ENCODE measurements around the gene SMARCC2. TPM values are rescaled to one million over a fixed set of nuclear protein-coding genes. Genes with fewer than 3 reads are reported as not detected.
"Not testable (repeated sequence)": the region's sequence is repeated elsewhere in the genome, so short reads cannot be mapped to it uniquely, and the experiment has no call there.

SMARCC2 gene
- total and polyA plus RNA-seq, 2 of the 13 experiments (the other 11 are each of a cell fraction or from before 2014, with no cell fraction given): 21.3 to 24.1 TPM

DNA sequence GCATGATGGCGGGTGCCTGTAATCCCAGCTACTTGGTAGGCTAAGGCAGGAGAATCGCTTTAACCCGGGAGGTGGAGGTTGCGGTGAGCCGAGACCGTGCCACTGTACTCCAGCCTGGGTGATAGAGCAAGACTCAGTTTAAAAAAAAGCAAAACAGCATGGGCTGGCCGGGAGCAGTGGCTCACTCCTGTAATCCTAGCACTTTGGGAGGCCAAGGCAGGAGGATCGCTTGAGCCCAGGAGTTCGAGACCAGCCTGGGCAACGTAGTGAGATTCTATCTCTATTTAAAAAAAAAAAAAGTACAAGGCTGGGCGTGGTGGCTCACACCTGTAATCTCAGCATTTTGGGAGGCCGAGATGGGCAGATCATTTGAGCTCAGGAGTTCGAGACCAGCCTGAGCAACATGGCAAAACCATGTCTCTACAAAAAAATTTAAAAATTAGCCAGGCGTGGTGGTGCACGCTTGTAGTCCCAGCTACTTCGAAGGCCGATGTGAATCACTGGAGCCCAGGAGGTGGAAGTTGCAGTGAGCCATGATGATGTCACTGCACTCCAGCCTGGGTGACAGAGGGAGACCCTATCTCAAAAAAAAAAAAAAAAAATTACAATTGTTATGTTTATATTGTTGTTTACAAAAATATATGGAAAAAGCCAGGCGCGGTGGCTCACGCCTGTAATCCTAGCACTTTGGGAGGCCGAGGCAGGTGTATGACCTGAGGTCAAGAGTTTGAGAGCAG is 32.7 kb downstream of the SMARCC2 start:
- not testable (repeated sequence) for BruUV-seq (replicated peaks); H3K27me3 ChIP-seq (ENCODE audit: control insufficient read depth in 1 of 2, insufficient read depth in 2 of 2, low read length in 2 of 2); ATAC-seq; H3K9ac ChIP-seq (ENCODE audit: insufficient read depth, low read depth, low read length); H2AFZ ChIP-seq (ENCODE audit: low read length); H3K9me3 ChIP-seq (ENCODE audit: low read length); DNase-seq (ENCODE audit: low spot score); FAIRE-seq
- ChIA-PET CTCF (ENCODE audit: low intra/inter-chr PET ratio, low total read pairs) (interaction anchor here (1.8 kb wide), 1 partner anchor 31 kb away, joined by 7 read pairs; no protein-coding TSS in a partner anchor), POLR2A (interaction anchor here (0.7 to 1.3 kb wide), 3 partner anchors 28 to 260 kb away, joined by 3 read pairs; partner anchors contain the start of genes ESYT1 and PA2G4)
- in situ Hi-C loops (cut with HindIII; ENCODE audit: extremely low pct_ligation_motif_present, low pct_unique_long_range_greater_than_20kb) (loop anchor here (5.0 kb wide), 1 partner anchor 34 kb away; no protein-coding TSS in a partner anchor), intact Hi-C loops (cut with micrococcal nuclease; ENCODE audit: unreplicated experiment) (loop anchor here (5.0 kb wide), 1 partner anchor 36 kb away; no protein-coding TSS in a partner anchor)
- H3K27ac ChIP-seq (ENCODE audit: extremely low read length, insufficient read depth, low read length): peak overlapping the region; percentile 87
- peaks cover 14 to 23% of the 10 kb centered on the region in 2 experiments for H3K36me3 ChIP-seq (replicated peaks in 1 of 2; ENCODE audit: control insufficient read depth in 1 of 2, insufficient read depth in 2 of 2, low read length in 2 of 2)
- H3K4me1 ChIP-seq (ENCODE audit: insufficient read depth, low read length): peaks cover 65% of the 10 kb centered on the region
- H3K79me2 ChIP-seq (ENCODE audit: insufficient read depth, low read length): peaks cover 38% of the 10 kb centered on the region
- peak overlapping the region; percentile 71 for H3K4me2 ChIP-seq (ENCODE audit: low read depth, low read length)
- WGBS (ENCODE audit: low lambda C conversion rate): 97% methylated on average over 21 of the region's 21 CpGs
- peak overlapping the region in 1 of 3 experiments; percentile 65; a peak in 1 of 6 replicates for H3K4me3 ChIP-seq (replicated peaks in 1 of 3; ENCODE audit: insufficient read depth in 1 of 3, low read depth in 2 of 3, low read length in 3 of 3)
- H4K20me1 ChIP-seq (ENCODE audit: insufficient read depth, low read length): peaks cover 26% of the 10 kb centered on the region

DNA sequence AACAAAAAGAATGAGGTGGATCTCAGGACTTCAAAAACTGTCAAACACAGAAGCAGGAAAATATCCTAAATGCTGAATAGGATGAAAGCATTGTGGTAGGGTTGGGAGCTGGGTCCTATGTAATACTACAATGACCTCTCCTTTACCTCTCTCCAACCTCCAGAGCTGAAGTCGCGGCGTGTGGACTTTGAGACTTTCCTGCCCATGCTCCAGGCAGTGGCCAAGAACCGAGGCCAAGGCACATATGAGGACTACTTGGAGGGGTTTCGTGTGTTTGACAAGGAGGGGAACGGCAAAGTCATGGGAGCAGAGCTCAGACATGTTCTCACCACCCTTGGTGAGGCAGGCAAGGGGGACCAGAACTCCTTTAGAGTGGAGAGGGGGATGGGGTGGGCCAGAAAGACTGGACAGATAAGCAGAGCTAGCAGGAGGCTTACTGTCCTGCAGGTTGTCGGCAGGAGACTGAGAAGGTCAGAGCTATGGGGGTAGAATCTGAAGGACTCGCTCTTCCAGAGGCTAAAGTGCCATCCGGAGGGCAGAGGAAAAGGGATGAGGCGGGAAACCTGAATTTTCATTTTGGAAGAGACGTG is 33.9 kb downstream of the SMARCC2 start:
- no peak for FAIRE-seq
- 68% methylated on average over 11 of the region's 11 CpGs for WGBS (ENCODE audit: low lambda C conversion rate)
- BruUV-seq (replicated peaks): no TSS peak
- TF ChIP-seq SRSF4 (IDR thresholded peaks at IDR 0.05; ENCODE audit: low read depth, low read length, poor library complexity, severe bottlenecking): no peak
- TF ChIP-seq HNF4A (CRISPR knock-in tag; IDR thresholded peaks at IDR 0.05): peak; percentile 46; the same call in 1 of the 2 replicates
- TF ChIP-seq, protein P1, sequence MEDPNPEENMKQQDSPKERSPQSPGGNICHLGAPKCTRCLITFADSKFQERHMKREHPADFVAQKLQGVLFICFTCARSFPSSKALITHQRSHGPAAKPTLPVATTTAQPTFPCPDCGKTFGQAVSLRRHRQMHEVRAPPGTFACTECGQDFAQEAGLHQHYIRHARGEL (CRISPR knock-in tag; IDR thresholded peaks at IDR 0.05): no peak
- TF ChIP-seq ESRRA (CRISPR knock-in tag; IDR thresholded peaks at IDR 0.05; ENCODE audit: low read depth): 0 out of 2 replicates have a peak, but pooled peaks have one; percentile 18
- no peak for TF ChIP-seq AGO2 (optimal IDR thresholded peaks at IDR 0.05; ENCODE audit: low read depth, low read length)
- TF ChIP-seq, protein P2, sequence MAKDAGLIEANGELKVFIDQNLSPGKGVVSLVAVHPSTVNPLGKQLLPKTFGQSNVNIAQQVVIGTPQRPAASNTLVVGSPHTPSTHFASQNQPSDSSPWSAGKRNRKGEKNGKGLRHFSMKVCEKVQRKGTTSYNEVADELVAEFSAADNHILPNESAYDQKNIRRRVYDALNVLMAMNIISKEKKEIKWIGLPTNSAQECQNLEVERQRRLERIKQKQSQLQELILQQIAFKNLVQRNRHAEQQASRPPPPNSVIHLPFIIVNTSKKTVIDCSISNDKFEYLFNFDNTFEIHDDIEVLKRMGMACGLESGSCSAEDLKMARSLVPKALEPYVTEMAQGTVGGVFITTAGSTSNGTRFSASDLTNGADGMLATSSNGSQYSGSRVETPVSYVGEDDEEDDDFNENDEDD (CRISPR knock-in tag; IDR thresholded peaks at IDR 0.05; ENCODE audit: borderline replicate concordance): no peak
- no peak for TF ChIP-seq MZF1 (CRISPR knock-in tag; IDR thresholded peaks at IDR 0.05; ENCODE audit: borderline replicate concordance)
- TF ChIP-seq HNF4G (IDR thresholded peaks at IDR 0.05; ENCODE audit: borderline replicate concordance, low read depth, low read length): 0 out of 2 replicates have a peak, but pooled peaks have one; percentile 33
- TF ChIP-seq HNF4G (CRISPR knock-in tag; IDR thresholded peaks at IDR 0.05; ENCODE audit: borderline replicate concordance, low read depth): no peak
- no peak for TF ChIP-seq SIN3A (IDR thresholded peaks at IDR 0.05; ENCODE audit: borderline replicate concordance, low read depth, low read length)
- TF ChIP-seq ZBTB38 (CRISPR knock-in tag; IDR thresholded peaks at IDR 0.05): 0 out of 2 replicates have a peak, but pooled peaks have one; percentile 23
- TF ChIP-seq RARA (CRISPR knock-in tag; IDR thresholded peaks at IDR 0.05): peak; percentile 66

More for the DNA sequence above, 33.9 kb downstream of the SMARCC2 start:
- Histone ChIP-seq H3K36me3 (replicated peaks in 1 of 2; ENCODE audit: control insufficient read depth in 1 of 2, insufficient read depth in 2 of 2, low read length in 2 of 2) (peaks cover 7 to 10% of the 10 kb centered on the region in 2 experiments), H3K79me2 (ENCODE audit: insufficient read depth, low read length) (peaks cover 37% of the 10 kb centered on the region), H3K4me2 (ENCODE audit: low read depth, low read length) (0 out of 2 replicates have a peak overlapping the region, but pooled peaks have one; percentile 15), H2AFZ (ENCODE audit: low read length) (no peak overlapping the region), H3K4me3 (replicated peaks in 1 of 3; ENCODE audit: insufficient read depth in 1 of 3, low read depth in 2 of 3, low read length in 3 of 3) (no peak overlapping the region), H3K9me3 (ENCODE audit: low read length) (no peaks in the 10 kb centered on the region), H3K4me1 (ENCODE audit: insufficient read depth, low read length) (peaks cover 56% of the 10 kb centered on the region), H3K27me3 (ENCODE audit: control insufficient read depth in 1 of 2, insufficient read depth in 2 of 2, low read length in 2 of 2) (no peaks in the 10 kb centered on the region; a peak in 1 of 5 replicates), H3K9ac (ENCODE audit: insufficient read depth, low read depth, low read length) (no peak overlapping the region), H3K27ac (ENCODE audit: extremely low read length, insufficient read depth, low read length) (peak overlapping the region; percentile 44), H4K20me1 (ENCODE audit: insufficient read depth, low read length) (peaks cover 14% of the 10 kb centered on the region; the same call in 1 of the 2 replicates)
- DNase-seq (ENCODE audit: low spot score): no peak
- ChIA-PET CTCF (ENCODE audit: low intra/inter-chr PET ratio, low total read pairs) (no interaction called here), POLR2A (interaction anchor here (0.8 to 2.3 kb wide), 6 partner anchors 27 to 66 kb away, joined by 3 to 17 read pairs (median 4); partner anchors contain the start of genes ESYT1, PA2G4, RNF41 and SMARCC2)
- in situ Hi-C loops (cut with HindIII; ENCODE audit: extremely low pct_ligation_motif_present, low pct_unique_long_range_greater_than_20kb): loop anchor here (5.0 kb wide), 1 partner anchor 33 kb away; no protein-coding TSS in a partner anchor
- no peak for ATAC-seq
- intact Hi-C loops (cut with micrococcal nuclease; ENCODE audit: unreplicated experiment): loop anchor here (5.0 kb wide), 1 partner anchor 37 kb away; no protein-coding TSS in a partner anchor
